ENCODE measurements around the gene PCBP4. TPM values are rescaled to one million over a fixed set of nuclear protein-coding genes. Genes with fewer than 3 reads are reported as not detected.

Gene PCBP4
- polyA plus RNA-seq, 3 donors from 2014 or later, result 7.2 to 12.7 (median 9.3) TPM

- no peak for DNase-seq
- peaks cover 19 to 24% of the 10 kb centered on the region in 2 donors for H3K4me1 Mint-ChIP-seq
- H3K4me3 Mint-ChIP-seq, result no peak overlapping the region
- no peak overlapping the region for H3K27ac Mint-ChIP-seq
- H3K27me3 Mint-ChIP-seq (ENCODE audit: low read depth in 3 of 3), result no peaks in the 10 kb centered on the region
- H3K9me3 Mint-ChIP-seq, result no peaks in the 10 kb centered on the region
- H3K36me3 Mint-ChIP-seq, result peaks cover 0 to 2% (median 0%) of the 10 kb centered on the region in 3 donors
Observed at GRCh38 chr3:51987568-51987967, 20.3 kb upstream of the PCBP4 start.

GRCh38 chr3:51986010-51986947 is 19.0 kb upstream of the PCBP4 start:
- H3K36me3 Mint-ChIP-seq, result no peaks in the 10 kb centered on the region
- peaks cover 0 to 4% (median 1%) of the 10 kb centered on the region in 3 donors for H3K27me3 Mint-ChIP-seq (ENCODE audit: low read depth in 3 of 3)
- no peak overlapping the region for H3K4me3 Mint-ChIP-seq
- DNase-seq, result no peak
- peaks cover 25 to 27% of the 10 kb centered on the region in 2 donors for H3K4me1 Mint-ChIP-seq
- peak overlapping the region in 1 of 6 donors; percentile 49 for H3K27ac Mint-ChIP-seq
- no peaks in the 10 kb centered on the region for H3K9me3 Mint-ChIP-seq

GRCh38 chr3:51985063-51985462 is 17.8 kb upstream of the PCBP4 start:
- peaks cover 26 to 29% of the 10 kb centered on the region in 2 donors for H3K4me1 Mint-ChIP-seq
- H3K27me3 Mint-ChIP-seq (ENCODE audit: low read depth in 3 of 3), result peaks cover 0 to 10% (median 1%) of the 10 kb centered on the region in 3 donors
- DNase-seq, result no peak
- H3K36me3 Mint-ChIP-seq, result no peaks in the 10 kb centered on the region
- H3K9me3 Mint-ChIP-seq, result no peaks in the 10 kb centered on the region
- peak overlapping the region in 4 of 6 donors; percentile 75 to 86 (median 82) for H3K27ac Mint-ChIP-seq
- H3K4me3 Mint-ChIP-seq, result peak overlapping the region in 3 of 5 donors; percentile 42 to 67 (median 63)

- no peak for DNase-seq
- Mint-ChIP-seq H3K4me3 (peak overlapping the region; percentile 65 to 99 (median 92)), H3K27ac (peak overlapping the region in 4 of 6 donors; percentile 72 to 98 (median 88)), H3K9me3 (no peaks in the 10 kb centered on the region), H3K27me3 (ENCODE audit: low read depth in 3 of 3) (peaks cover 0 to 10% (median 1%) of the 10 kb centered on the region in 3 donors), H3K36me3 (no peaks in the 10 kb centered on the region), H3K4me1 (peaks cover 26 to 29% of the 10 kb centered on the region in 2 donors)
Observed at GRCh38 chr3:51984269-51984647, 17.0 kb upstream of the PCBP4 start.

GRCh38 chr3:51983578-51984268 is 16.5 kb upstream of the PCBP4 start:
- Mint-ChIP-seq H3K27me3 (ENCODE audit: low read depth in 3 of 3) (peaks cover 0 to 10% (median 1%) of the 10 kb centered on the region in 3 donors), H3K9me3 (no peaks in the 10 kb centered on the region), H3K4me3 (peak overlapping the region; percentile 88 to 99 (median 93)), H3K36me3 (no peaks in the 10 kb centered on the region), H3K27ac (peak overlapping the region; percentile 86 to 98 (median 94)), H3K4me1 (peaks cover 26 to 27% of the 10 kb centered on the region in 2 donors)
- no peak for DNase-seq

GRCh38 chr3:51982838-51983577 is 15.8 kb upstream of the PCBP4 start, which contains the start of gene ACY1:
TSS of gene ACY1 (plus strand) at chr3:51983535. CDS start at chr3:51984065, 530 bp downstream.
- Mint-ChIP-seq H3K36me3 (no peaks in the 10 kb centered on the region), H3K9me3 (no peaks in the 10 kb centered on the region), H3K4me1 (peaks cover 26 to 27% of the 10 kb centered on the region in 2 donors), H3K27ac (peak within 1 kb of the TSS; percentile 94 to 98 (median 96)), H3K4me3 (peak within 1 kb of the TSS; percentile 88 to 99 (median 93)), H3K27me3 (ENCODE audit: low read depth in 3 of 3) (peaks cover 0 to 10% (median 1%) of the 10 kb centered on the region in 3 donors)
- DNase-seq, result peak; percentile 72 to 76 (median 74)

GRCh38 chr3:51982352-51982837 is 15.1 kb upstream of the PCBP4 start:
- peak in 2 of 3 donors; percentile 32 for DNase-seq
- no peaks in the 10 kb centered on the region for H3K9me3 Mint-ChIP-seq
- peaks cover 0 to 10% (median 1%) of the 10 kb centered on the region in 3 donors for H3K27me3 Mint-ChIP-seq (ENCODE audit: low read depth in 3 of 3)
- H3K36me3 Mint-ChIP-seq, result no peaks in the 10 kb centered on the region
- peaks cover 30 to 32% of the 10 kb centered on the region in 2 donors for H3K4me1 Mint-ChIP-seq
- peak overlapping the region; percentile 94 to 98 (median 96) for H3K27ac Mint-ChIP-seq
- H3K4me3 Mint-ChIP-seq, result peak overlapping the region; percentile 88 to 99 (median 93)

- Mint-ChIP-seq H3K9me3 (no peaks in the 10 kb centered on the region), H3K4me1 (peaks cover 48 to 50% of the 10 kb centered on the region in 2 donors), H3K4me3 (no peak overlapping the region), H3K36me3 (no peaks in the 10 kb centered on the region), H3K27ac (no peak overlapping the region), H3K27me3 (ENCODE audit: low read depth in 3 of 3) (peaks cover 0 to 10% (median 1%) of the 10 kb centered on the region in 3 donors)
- no peak for DNase-seq
Observed at GRCh38 chr3:51980253-51980652, 13.0 kb upstream of the PCBP4 start.

- Mint-ChIP-seq H3K27ac (peak overlapping the region in 2 of 6 donors; percentile 7 to 68), H3K4me1 (peaks cover 55 to 58% of the 10 kb centered on the region in 2 donors), H3K27me3 (ENCODE audit: low read depth in 3 of 3) (peaks cover 2 to 19% (median 6%) of the 10 kb centered on the region in 3 donors), H3K9me3 (peaks cover 0 to 1% (median 0%) of the 10 kb centered on the region in 6 donors), H3K4me3 (no peak overlapping the region), H3K36me3 (no peaks in the 10 kb centered on the region)
- DNase-seq, result no peak
Observed at GRCh38 chr3:51978143-51978502, 10.9 kb upstream of the PCBP4 start.

- peak overlapping the region; percentile 11 to 89 (median 64) for H3K27ac Mint-ChIP-seq
- H3K4me3 Mint-ChIP-seq, result peak overlapping the region; percentile 22 to 77 (median 65)
- peaks cover 52 to 54% of the 10 kb centered on the region in 2 donors for H3K4me1 Mint-ChIP-seq
- DNase-seq, result peak in 1 of 3 donors; percentile 39
- H3K36me3 Mint-ChIP-seq, result no peaks in the 10 kb centered on the region
- peaks cover 2 to 19% (median 6%) of the 10 kb centered on the region in 3 donors for H3K27me3 Mint-ChIP-seq (ENCODE audit: low read depth in 3 of 3)
- peaks cover 0 to 1% (median 0%) of the 10 kb centered on the region in 6 donors for H3K9me3 Mint-ChIP-seq
Observed at GRCh38 chr3:51977446-51978142, 10.3 kb upstream of the PCBP4 start.

- peak; percentile 43 to 47 (median 47) for DNase-seq
- Mint-ChIP-seq H3K36me3 (no peaks in the 10 kb centered on the region), H3K4me3 (peak overlapping the region; percentile 89 to 98 (median 90)), H3K4me1 (peaks cover 38 to 43% of the 10 kb centered on the region in 2 donors), H3K27me3 (ENCODE audit: low read depth in 3 of 3) (peaks cover 3 to 12% (median 5%) of the 10 kb centered on the region in 3 donors), H3K9me3 (peaks cover 0 to 1% (median 0%) of the 10 kb centered on the region in 6 donors), H3K27ac (peak overlapping the region in 5 of 6 donors; percentile 42 to 88 (median 74))
Observed at GRCh38 chr3:51975852-51976549, 8.7 kb upstream of the PCBP4 start.

All from immature natural killer cell (primary cell).